Body of pancreas (tissue), 4 donors: ENCODE data around the gene FBXL17. TPM values are rescaled to one million over a fixed set of nuclear protein-coding genes. Genes with fewer than 3 reads are reported as not detected.

Source experiments
- ATAC-seq: fragments of 150-250 bp; one replicate; pipeline ENCODE4 v1.9.1; 2016
- DNase-seq, 4 donors: peaks; one replicate each; pipeline ENCODE4 v3.0.0-alpha.2; 2019
- H3K27ac ChIP-seq, 4 donors: fragments of 200-600 bp; sonication (generic); 1 replicate in 3 of 4; 2 replicates in 1 of 4; pipeline versions ENCODE4 v1.5.1 to v1.6.1; 2016 to 2019; ENCODE audit warnings: mild to moderate bottlenecking in 1 of 4, mixed read lengths in 1 of 4, moderate library complexity in 1 of 4
- H3K27me3 ChIP-seq, 2 donors: fragments of 200-600 bp; sonication (generic); one replicate each; pipeline ENCODE4 v1.6.0; 2016; ENCODE audit warnings: mild to moderate bottlenecking in 1 of 2
- H3K36me3 ChIP-seq, 2 donors: fragments of 200-600 bp; sonication (generic); replicated peaks in 1 of 2; 2 replicates each; pipeline ENCODE4 v1.5.1; 2016; ENCODE audit warnings: low read depth in 2 of 2; ENCODE audit not compliant: insufficient read depth in 1 of 2
- H3K4me1 ChIP-seq: fragments of 200-600 bp; sonication (generic); one replicate; pipeline ENCODE4 v1.6.0; 2016
- H3K4me3 ChIP-seq, 2 donors: fragments of 200-600 bp; sonication (generic); 1 replicate in 1 of 2; 2 replicates in 1 of 2; pipeline ENCODE4 v1.5.1; 2016 to 2019
- H3K9me3 ChIP-seq, 3 donors: fragments of 200-600 bp; sonication (generic); 1 replicate in 2 of 3; 2 replicates in 1 of 3; pipeline ENCODE4 v1.5.1; 2016
- CTCF ChIP-seq, 7 experiments: fragments of 450-650 bp in 4 of 7; fragments of 200-600 bp in 3 of 7; sonication (generic) in 3 of 7; IDR thresholded peaks; one replicate each; pipeline ENCODE4 v1.5.1; 2016 to 2019; ENCODE audit warnings: antibody characterized with exemption in 7 of 7
- POLR2A ChIP-seq, 3 donors: fragments of 450-650 bp; IDR thresholded peaks; one replicate each; pipeline ENCODE4 v1.6.1; 2016; ENCODE audit warnings: antibody characterized with exemption in 3 of 3, mild to moderate bottlenecking in 2 of 3
- WGBS, 2 donors: methylation state at CpG; one replicate each; pipeline ENCODE4 v1.1.5; 2017; 5-methylcytosine and 5-hydroxymethylcytosine counted together
- intact Hi-C: fragments of 100-400 bp; cut with DNase I; formaldehyde crosslinking; loops from one replicate; pipeline ENCODE4 v1.15.1; 2023
- total RNA-seq, 2 donors: library from RNA; depleted of rRNA; stranded (reverse); fragments of >200 nt; gene quantifications; one replicate each; pipeline ENCODE4 v1.1.0, GENCODE V29; 2016

FBXL17 gene
- total RNA-seq, 2 donors from 2014 or later = 5.3 to 13.5 TPM

GRCh38 chr5:108366500-108366899 is 15.4 kb downstream of the FBXL17 start:
- WGBS, 2 donors = 67 to 73% methylated on average over 2 of the region's 2 CpGs
- TF ChIP-seq POLR2A (IDR thresholded peaks at IDR 0.05) = no peak
- no peak for TF ChIP-seq CTCF (IDR thresholded peaks at IDR 0.05)
- Histone ChIP-seq H3K4me1 (no peaks in the 10 kb centered on the region), H3K27me3 (no peaks in the 10 kb centered on the region), H3K27ac (no peak overlapping the region), H3K9me3 (no peaks in the 10 kb centered on the region), H3K36me3 (no peaks in the 10 kb centered on the region), H3K4me3 (no peak overlapping the region)
- intact Hi-C loops = no loop called here
- DNase-seq (no peak), ATAC-seq (no peak)

- ATAC-seq (no peak), DNase-seq (no peak)
- no peaks in the 10 kb centered on the region for H3K9me3 ChIP-seq
- TF ChIP-seq POLR2A (IDR thresholded peaks at IDR 0.05) (no peak), CTCF (IDR thresholded peaks at IDR 0.05) (no peak)
- no peaks in the 10 kb centered on the region for H3K36me3 ChIP-seq
- 86% methylated on average over 2 of the region's 2 CpGs for WGBS, 2 donors
- H3K27ac ChIP-seq = no peak overlapping the region
- no peak overlapping the region for H3K4me3 ChIP-seq
- intact Hi-C loops = no loop called here
- H3K4me1 ChIP-seq = no peaks in the 10 kb centered on the region
- no peaks in the 10 kb centered on the region for H3K27me3 ChIP-seq
These were observed 20.1 kb downstream of the FBXL17 start for GRCh38 chr5:108361771-108362170.

- Histone ChIP-seq H3K4me1 (no peaks in the 10 kb centered on the region), H3K27me3 (no peaks in the 10 kb centered on the region), H3K27ac (no peak overlapping the region), H3K4me3 (no peak overlapping the region), H3K9me3 (no peaks in the 10 kb centered on the region), H3K36me3 (no peaks in the 10 kb centered on the region)
- no peak for ATAC-seq
- intact Hi-C loops = no loop called here
- TF ChIP-seq POLR2A (IDR thresholded peaks at IDR 0.05) = no peak
- no peak for TF ChIP-seq CTCF (IDR thresholded peaks at IDR 0.05)
- 77 to 88% methylated on average over 3 of the region's 3 CpGs for WGBS, 2 donors
- no peak for DNase-seq
These were observed 20.7 kb downstream of the FBXL17 start for GRCh38 chr5:108361239-108361638.

GRCh38 chr5:108360280-108360679 is 21.6 kb downstream of the FBXL17 start:
- 95 to 97% methylated on average over 4 of the region's 4 CpGs for WGBS, 2 donors
- H3K4me1 ChIP-seq = no peaks in the 10 kb centered on the region
- intact Hi-C loops = no loop called here

More at GRCh38 chr5:108360280-108360679, 21.6 kb downstream of the FBXL17 start:
- Histone ChIP-seq H3K4me3 (no peak overlapping the region), H3K9me3 (no peaks in the 10 kb centered on the region), H3K27ac (no peak overlapping the region), H3K36me3 (no peaks in the 10 kb centered on the region), H3K27me3 (no peaks in the 10 kb centered on the region)
- TF ChIP-seq CTCF (IDR thresholded peaks at IDR 0.05) (no peak), POLR2A (IDR thresholded peaks at IDR 0.05) (no peak)
- DNase-seq = no peak
- no peak for ATAC-seq
